Epithelial cell of prostate (primary cell): ENCODE results near the gene INPP5F.
"Not testable (repeated sequence)": the region's sequence is repeated elsewhere in the genome, so short reads cannot be mapped to it uniquely, and the experiment has no call there.

Experiments
- DNase-seq: peaks from one replicate; pipeline ENCODE4 v3.0.0-alpha.2; 2011; ENCODE audit warnings: low read depth, low spot score
- H3K27ac ChIP-seq: fragments of 450-650 bp; 2 replicates; pipeline ENCODE4 v1.5.1; 2017; ENCODE audit warnings: mild to moderate bottlenecking

The INPP5F gene

GRCh38 chr10:119705434-119705831 is 20.4 kb upstream of the INPP5F start:
- no peak for DNase-seq
- H3K27ac ChIP-seq: no peak overlapping the region

DNA sequence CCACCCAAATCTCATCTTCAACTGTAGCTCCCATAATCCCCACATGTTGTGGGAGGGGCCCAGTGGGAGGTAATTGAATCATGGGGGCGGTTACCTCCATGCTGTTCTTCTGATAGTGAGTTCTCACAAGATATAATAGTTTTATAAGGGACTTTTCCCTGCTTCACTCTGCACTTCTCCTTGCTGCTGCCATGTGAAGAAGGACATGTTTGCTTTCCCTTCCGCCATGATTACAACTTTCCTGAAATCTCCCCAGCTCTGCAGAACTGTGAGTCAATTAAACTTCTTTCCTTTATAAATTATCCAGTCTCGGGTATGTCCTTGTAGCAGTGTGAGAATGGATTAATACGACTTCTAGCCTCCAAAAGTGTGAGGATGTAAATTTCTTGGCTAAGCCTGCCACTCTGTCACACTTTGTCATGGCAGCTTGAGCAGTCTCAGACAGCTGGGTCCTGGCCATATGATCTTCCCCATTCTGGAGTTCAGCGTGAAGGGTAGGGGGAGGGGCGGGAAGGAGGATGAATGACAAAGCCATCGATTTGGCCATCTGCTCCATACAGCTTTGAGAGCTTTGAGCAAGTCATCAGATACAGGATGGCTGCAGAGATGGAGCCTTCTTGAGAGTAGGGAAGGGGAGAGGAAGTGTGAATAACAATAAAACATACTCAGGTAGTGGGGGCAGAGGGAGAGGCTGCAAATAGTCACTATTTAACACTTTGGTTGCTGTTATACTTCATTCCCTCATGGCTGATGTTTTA is 19.1 kb upstream of the INPP5F start:
- no peak for DNase-seq

GRCh38 chr10:119707331-119707730 is 18.5 kb upstream of the INPP5F start:
- not testable (repeated sequence) for H3K27ac ChIP-seq, DNase-seq

More for the DNA sequence above, 19.1 kb upstream of the INPP5F start:
- no peak overlapping the region for H3K27ac ChIP-seq

DNA sequence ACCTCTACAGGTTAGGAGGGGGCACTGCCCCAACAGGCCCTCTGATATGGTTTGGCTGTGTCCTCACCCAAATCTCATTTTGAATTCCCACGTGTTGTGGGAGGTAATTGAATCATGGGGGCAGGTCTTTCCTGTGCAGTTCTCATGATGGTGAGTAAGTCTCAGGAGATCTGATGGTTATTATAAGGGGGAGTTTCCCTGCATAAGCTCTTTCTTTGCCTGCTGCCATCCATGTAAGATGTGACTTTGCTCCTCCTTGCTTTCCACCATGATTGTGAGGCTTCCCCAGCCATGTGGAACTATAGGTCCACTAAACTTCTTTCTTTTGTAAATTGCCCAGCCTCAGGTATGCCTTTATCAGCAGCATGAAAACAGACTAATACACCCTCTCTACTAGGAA is 14.9 kb upstream of the INPP5F start:
- DNase-seq, H3K27ac ChIP-seq: not testable (repeated sequence)

DNA sequence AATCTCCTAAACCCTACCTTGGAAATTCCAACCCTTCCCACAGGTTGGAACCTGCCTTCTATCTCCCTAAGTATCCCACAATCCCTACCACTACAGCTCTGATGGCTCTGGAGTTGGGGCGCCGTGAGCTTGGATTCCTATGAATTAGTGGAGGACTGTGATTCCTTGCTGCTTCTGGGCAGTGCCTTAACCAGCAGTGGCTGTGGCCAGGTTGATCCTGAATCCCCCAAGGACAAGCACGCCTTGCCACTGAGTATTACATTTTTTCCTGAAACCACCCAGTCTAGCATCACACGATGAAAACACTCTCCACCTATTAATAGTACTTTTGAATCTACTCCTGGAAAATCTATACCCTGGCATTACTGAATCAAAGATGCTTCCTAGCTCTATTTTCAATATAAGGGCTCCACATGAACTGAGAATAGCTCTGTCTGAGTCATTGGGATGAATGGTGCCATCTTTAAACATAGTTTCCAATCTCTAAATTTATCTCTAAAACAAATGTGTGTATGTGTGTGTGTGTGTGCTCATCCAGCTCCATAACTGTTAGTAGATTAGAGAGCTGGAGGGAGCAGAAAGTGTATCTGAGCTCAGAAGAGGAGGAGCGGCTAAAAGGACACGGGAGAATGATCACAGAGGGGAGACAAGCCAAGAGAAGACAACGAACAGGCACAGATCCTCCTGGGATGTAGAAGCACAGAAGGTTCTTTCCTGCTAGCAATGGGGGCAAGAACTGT is 11.9 kb upstream of the INPP5F start:
- DNase-seq: no peak

GRCh38 chr10:119714484-119714816 is 11.4 kb upstream of the INPP5F start:
- DNase-seq: no peak
- H3K27ac ChIP-seq: no peak overlapping the region

More for the DNA sequence above, 11.9 kb upstream of the INPP5F start:
- no peak overlapping the region for H3K27ac ChIP-seq

- DNase-seq: no peak
These were observed 10.0 kb upstream of the INPP5F start for GRCh38 chr10:119715628-119716505.

DNA sequence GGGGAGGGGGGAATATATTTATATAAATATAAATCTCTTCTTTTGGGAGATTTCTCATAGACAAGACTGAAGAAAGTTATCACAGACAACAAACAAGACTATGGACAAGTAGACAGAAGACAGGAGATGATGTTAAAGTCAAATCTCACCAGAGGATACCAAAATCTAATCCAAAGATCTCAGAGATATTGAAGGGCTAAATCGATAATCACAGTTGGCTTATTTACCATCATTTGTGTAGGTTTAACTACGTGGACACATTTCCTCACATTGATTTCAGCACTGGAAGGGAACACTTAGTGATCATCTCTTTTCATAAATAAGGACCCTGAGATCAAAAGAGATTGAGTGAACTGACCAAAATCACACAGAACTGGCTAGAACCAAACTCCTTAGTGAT is 2.7 kb upstream of the INPP5F start:
- DNase-seq: no peak

More at GRCh38 chr10:119715628-119716505, 10.0 kb upstream of the INPP5F start:
- no peak overlapping the region for H3K27ac ChIP-seq

DNA sequence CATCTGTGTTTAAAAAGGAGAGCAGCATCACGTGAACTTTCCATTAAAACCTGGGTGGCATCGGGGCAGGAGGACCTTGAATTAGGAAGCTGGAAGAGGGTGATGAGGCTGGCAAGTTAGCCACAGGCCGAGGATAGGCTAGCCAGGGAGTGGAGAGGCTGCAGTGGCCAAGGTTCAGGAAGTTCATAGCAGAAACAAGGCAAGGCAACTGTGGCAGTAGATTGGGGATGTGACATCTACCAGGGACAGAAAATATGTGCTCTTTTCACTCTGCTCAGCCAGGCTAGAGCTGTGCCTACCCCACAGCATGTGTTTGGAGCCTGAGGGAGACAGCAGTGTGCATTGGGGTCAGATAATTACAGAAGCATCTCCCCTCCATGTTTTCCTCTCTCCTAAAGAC is 2.2 kb upstream of the INPP5F start:
- DNase-seq: no peak
- H3K27ac ChIP-seq: no peak overlapping the region

More for the DNA sequence above, 2.7 kb upstream of the INPP5F start:
- no peak overlapping the region for H3K27ac ChIP-seq

- no peak for DNase-seq
- peak overlapping the region; percentile 69 for H3K27ac ChIP-seq
These were observed 995 bp upstream of the INPP5F start for GRCh38 chr10:119724593-119725516.

DNA sequence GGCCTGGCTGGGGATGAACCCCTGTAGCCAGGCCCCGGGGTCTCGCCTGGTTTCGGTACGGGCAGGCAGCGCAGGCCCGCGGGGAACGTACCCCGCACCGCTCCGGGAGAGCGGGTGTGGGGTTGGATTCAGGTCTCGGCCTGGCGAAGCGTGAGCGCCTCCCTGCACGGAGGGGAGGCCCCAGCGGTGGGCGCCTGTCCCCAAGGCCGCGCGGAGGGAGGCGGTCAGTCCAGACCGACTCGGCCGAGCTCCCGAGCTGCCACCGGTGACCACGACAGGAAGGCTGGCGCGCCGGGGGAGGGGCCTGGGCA is 378 bp upstream of the INPP5F start:
- H3K27ac ChIP-seq: peak overlapping the region; percentile 69
- no peak for DNase-seq

DNA sequence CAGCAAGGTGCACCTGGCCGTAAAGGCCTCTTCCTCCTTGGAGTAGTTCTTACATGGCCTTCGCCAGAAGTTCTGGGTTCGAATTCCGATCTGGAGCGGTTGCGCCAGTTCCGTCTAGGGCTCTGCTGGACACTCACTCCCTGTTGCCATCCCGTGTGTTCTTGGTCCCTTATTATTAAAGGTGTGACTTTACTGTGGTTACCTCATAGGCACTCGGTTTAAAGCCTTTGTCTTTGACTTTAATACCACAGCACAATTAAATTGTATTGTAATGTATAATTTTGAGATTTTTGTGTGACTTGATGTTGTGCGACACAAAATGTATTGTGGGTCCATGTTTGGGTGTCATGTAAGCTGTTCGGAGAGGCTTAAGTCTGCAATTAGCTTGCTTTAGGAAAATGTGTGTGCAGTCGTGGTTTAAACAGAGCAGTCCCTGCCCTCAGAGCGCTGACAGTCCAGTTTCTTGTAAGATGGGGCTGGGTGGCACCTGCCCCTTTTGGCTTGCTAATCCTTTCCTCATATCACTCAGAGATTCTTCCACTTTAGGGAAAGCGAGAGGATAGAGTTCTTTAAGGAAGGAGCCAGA is 919 bp downstream of the INPP5F start:
- H3K27ac ChIP-seq: peak overlapping the region; percentile 69
- DNase-seq: no peak

GRCh38 chr10:119728172-119728800 is 2.4 kb downstream of the INPP5F start:
- H3K27ac ChIP-seq: no peak overlapping the region

DNA sequence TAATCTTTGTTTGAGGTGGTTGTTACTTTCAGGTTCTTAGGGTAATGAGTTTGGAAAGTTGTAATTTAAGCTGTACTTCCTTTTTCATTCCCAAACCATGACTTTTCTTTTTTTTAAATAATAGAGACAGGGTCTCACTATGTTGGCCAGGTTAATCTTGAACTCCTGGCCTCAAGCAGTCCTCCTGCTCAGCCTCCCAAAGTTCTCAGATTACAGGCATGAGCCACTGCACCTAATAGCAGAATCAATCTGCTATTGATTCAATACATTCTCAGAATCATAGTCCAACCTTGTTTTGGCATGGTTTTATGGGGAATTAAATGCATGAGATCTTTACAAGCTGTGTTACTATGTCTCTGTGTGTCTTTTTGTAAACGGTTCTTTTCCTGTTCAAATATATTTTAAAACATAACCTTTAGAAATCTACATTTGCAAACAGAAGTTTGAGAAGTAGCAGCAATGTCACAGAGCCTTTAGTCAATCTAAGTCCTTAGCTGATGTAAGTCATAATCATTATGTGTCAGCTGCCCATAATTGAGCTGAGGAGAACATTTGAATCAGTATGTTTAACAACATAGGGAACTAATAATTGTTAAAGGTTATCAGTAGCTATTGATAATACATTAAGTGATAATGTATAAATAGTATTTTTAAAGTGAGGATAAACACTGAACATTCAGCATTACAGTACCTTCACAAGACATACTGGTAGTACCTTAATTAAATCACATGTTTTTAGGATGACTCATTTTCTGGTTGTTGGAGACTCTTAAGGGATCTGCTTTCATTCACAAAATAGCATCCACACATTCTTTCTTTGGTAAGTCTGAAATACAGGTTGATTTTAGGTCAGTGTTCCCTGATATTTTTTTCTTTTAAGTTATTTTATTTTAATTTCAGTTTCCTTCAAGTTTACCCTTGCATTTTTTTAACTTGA is 8.8 kb downstream of the INPP5F start:
- peak overlapping the region; percentile 16 for H3K27ac ChIP-seq
- DNase-seq: no peak

More at GRCh38 chr10:119728172-119728800, 2.4 kb downstream of the INPP5F start:
- DNase-seq: no peak

- no peak overlapping the region for H3K27ac ChIP-seq
- no peak for DNase-seq
These were observed 9.6 kb downstream of the INPP5F start for GRCh38 chr10:119735451-119735850.

DNA sequence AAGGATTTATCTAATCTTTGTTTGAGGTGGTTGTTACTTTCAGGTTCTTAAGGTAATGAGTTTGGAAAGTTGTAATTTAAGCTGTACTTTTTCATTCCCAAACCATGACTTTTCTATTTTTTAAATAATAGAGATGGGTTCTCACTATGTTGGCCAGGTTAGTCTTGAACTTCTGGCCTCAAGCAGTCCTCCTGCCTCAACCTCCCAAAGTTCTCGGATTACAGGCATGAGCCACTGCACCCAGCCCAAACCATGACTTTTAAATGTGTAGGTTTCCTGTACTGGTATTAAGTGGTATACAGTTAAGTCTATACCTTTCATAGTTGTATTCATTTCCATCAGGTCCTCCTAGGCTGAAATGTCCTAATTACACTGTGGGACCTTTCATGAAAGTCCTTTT is 10.4 kb downstream of the INPP5F start:
- no peak for DNase-seq
- no peak overlapping the region for H3K27ac ChIP-seq

- DNase-seq: no peak
- peak overlapping the region; percentile 89 for H3K27ac ChIP-seq
These were observed 11.3 kb downstream of the INPP5F start for GRCh38 chr10:119737039-119737663.
